HG02885 (cell line): ENCODE measurements around the gene OR6B2.
"Not testable (repeated sequence)": the region's sequence is repeated elsewhere in the genome, so short reads cannot be mapped to it uniquely, and the experiment has no call there.

Experiments used
- ATAC-seq: cut with Tn5 transposase; IDR thresholded peaks from one replicate; pipeline ENCODE4 v1.9.1; 2021; ENCODE audit warnings: mild to moderate bottlenecking; ENCODE audit not compliant: unreplicated experiment, poor library complexity

The OR6B2 gene

DNA sequence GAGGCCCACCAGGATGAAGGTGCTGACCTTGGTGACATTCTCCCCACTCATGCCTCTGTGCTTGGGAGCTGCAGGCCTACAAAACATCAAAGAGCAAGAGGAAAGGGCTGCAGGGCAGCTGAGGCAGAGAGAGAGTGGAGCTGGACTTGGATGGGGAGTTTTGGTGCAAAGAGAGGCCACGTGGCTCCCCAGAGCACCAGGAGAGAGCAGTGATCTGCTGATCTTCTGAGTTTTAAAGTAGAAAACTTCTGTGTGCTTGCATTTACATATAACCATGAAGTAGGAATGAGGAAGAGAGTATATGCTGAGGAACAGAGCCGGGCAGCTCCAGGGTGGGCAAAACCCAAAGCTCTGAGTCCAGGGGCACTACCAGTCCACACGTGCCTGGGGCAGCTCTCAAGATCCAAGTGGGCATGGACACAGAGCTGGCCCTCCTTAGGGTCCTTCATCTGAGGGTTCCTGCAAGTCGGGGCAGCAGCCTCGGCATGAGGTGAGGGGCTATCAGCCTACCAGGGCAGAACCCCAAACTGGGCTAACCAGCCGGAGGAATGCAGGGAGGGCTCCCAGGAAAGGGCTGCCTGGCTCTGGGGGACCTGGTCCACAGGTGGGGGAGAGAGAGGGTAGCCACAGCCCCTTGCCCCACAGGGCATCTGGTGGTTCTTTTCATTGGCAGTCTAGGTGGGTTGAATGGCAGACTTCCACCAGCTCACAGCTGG lies at the start of gene OR6B2:
OR6B2 (minus strand) TSS at position 51 of the 716 bp plus-strand sequence; CDS start at position 51, 0 bp downstream.
- no peak for ATAC-seq

DNA sequence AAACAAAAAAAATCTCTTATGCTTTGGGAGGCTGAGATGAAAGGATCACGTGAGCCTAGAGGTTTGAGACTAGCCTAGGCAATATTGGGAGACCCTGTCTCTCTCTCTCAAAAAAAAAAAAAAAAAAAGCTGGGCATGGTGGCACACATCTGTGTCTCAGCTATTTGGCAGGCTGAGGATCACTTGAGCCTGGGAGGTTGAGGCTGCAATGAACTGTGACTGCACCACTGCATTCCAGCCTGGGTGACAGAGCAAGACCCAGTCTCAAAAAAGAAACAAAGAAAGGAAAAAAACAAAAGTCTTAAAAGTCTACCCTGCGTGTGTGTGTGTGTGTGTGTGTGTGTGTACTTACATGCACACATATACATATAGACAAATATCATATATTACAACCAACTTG lies 48.4 kb upstream of the OR6B2 start:
- ATAC-seq: no peak

DNA sequence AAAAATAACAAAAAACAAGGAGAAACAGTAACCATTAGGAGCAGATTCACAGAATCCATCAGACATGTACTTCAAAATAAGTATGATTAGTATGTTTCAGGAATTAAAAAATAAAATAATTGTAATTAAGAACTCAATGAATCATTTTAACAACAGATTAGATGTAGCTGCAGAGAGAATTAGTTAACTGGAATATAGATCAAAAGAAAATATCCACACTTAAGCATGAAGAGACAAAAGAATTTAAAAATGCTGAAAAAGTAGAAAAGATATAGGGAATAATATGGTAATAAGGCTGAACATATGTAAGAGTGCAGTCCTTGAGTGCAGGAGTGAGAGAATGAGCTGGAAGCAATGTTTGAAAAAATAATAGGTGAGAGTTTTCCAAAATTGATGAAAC lies 47.2 kb upstream of the OR6B2 start:
- no peak for ATAC-seq

DNA sequence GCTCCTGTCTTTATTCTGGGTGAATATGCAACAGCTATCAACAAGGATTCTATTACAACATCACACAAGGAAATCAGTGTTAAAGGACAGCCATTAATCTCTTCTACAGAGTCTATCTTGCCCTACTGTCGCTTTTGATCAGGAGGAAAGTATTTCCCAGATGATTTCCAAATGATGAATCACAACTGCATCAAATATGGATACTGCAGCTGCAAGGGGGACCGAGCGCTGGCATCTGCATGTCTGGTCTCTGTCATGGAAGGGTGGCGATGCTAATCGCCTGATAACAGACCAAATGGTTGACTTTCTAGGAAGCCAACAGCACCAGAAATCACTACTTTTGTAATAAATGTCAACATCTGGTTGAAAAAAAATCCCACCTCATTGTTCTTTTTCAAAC lies 44.3 kb upstream of the OR6B2 start:
- no peak for ATAC-seq

DNA sequence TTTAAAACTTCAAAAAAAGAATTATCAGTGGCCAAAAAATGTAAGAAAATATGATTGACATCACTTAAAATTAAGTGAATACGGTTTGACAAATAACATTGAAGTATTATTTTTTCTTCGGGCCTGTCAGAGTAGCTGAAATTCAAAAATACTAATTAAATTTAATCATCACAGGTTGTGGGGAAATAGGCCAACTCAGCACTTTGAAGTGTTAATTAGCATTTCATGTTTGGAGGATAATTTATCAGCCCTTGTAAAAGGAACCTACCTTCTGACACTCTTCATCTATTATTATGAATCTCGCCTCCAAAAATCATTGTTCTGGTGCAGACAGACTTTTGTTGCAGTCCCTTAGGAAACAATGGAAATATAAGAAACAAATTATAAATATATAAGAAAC lies 40.7 kb upstream of the OR6B2 start:
- ATAC-seq: no peak

DNA sequence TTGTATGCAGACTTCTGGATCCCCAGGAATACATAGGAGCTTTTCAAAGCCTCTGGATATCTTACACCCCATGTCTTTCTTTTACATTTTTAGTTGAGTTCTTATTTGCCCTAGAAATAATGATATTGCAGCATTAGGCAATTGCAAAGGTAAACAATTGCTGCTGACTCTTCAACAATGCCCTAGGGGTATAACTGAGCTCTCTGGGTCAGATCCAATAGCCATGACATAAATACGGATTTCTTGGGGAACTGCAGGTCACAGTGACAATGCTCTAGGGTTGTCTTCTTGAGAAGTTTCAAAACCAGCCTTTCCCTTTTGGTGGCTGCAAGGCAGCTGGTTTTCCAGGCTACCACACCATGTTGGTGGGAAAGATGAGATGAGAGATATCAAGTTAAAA lies 39.6 kb upstream of the OR6B2 start:
- ATAC-seq: no peak

DNA sequence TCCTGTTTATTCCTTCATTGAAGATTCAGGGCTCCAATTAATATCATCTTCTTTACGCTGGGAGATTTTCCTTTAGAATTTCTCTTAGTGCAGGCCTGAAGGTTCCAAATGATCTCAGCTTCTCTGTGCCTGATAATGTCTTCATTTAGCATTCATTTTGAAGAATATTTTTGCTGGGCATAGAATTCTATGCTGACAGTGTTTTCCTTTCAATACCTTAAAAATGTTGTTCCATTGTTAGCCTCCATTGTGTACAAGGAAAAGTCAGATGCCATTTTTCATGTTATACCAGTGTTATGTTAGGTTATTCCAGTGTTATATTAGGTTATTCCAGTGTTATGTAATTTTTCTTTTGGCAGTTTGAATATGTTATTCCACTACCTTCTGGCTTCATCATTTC lies 38.0 kb upstream of the OR6B2 start:
- no peak for ATAC-seq

DNA sequence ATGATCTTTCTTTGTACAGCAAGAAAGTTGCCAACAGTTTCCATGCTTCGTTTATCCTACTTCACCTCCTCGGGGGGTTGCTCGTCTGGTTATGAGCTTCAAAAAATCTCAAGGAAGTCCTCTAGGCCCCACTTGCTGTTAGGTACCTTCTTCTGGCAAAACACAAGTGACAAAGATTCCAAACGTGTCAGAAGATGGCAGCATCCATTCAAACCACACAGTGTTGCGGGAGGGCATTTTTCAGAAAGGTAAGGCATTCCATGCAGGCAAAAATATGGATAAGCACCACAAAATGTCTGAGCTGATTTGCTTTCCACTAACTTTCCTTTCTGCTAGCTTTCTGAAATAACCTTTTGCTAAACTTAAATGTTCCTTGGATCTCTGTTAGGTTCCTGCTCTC lies 36.3 kb upstream of the OR6B2 start:
- ATAC-seq: no peak

DNA sequence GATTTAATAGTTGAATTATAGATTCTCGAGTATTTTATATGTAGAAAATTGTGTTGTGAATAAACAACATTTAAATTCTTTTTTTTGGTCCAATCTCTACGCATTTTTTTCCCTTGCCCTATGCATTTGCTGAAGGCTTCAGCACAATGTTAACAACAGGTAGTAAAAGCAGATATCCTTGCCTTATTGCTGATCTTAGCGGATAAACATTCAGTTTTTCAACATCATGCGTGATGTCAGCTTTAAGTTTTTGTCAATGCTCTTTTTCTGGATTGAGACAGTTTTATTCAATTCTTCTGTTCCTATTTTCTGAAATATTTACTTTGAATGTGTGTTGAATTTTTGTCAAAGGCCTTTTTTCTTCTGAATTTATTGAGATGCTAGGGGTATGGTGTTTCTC lies 34.7 kb upstream of the OR6B2 start:
- no peak for ATAC-seq

DNA sequence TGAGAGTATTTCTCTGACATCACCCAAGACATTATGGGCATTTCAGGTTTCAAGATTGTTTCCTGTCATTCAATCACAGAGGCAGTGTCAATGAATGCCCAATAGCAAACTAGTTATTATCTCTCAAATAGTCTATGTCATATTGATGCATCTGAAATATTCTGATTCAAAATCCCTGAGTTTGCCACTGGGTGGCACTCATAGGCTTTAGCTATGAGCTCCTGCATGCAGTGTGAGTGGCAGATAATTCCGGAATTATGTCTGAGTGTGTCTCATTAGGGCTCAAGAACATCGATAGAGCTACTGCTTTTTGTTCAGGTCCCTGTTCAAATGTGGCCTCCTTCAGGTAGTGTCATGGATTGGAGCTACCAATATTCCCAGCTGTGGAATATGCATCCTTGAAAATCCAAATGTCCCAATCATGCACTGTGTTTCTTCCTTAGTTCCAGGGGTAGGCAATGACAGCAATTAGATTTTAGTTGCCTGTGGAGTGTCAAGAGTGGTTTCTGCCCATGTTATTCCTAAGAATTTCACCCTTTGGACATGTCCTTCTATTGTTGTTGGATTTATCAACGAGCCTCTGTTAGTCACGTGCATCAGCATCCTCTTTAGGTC lies 30.9 kb upstream of the OR6B2 start:
- no peak for ATAC-seq

DNA sequence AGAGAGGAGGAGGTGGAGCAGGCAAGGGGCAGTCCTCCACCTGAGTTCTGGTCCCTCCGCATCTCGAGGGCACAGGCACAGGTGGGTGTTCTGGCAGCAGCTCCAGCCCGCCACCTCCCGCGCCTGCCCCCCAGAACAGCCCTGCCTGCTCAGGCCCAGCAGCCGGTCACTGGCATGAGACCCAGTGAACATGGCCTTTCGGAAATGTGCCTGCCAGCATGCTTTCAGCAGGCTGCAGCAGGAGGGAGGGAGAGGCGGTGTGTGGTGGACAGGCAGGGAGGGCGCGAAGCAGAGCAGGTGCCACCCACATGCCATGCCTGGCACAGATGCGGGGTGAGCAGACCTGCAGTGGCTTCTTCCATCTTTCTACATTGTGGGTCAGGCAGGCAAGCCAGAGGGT lies 26.4 kb upstream of the OR6B2 start:
- no peak for ATAC-seq

DNA sequence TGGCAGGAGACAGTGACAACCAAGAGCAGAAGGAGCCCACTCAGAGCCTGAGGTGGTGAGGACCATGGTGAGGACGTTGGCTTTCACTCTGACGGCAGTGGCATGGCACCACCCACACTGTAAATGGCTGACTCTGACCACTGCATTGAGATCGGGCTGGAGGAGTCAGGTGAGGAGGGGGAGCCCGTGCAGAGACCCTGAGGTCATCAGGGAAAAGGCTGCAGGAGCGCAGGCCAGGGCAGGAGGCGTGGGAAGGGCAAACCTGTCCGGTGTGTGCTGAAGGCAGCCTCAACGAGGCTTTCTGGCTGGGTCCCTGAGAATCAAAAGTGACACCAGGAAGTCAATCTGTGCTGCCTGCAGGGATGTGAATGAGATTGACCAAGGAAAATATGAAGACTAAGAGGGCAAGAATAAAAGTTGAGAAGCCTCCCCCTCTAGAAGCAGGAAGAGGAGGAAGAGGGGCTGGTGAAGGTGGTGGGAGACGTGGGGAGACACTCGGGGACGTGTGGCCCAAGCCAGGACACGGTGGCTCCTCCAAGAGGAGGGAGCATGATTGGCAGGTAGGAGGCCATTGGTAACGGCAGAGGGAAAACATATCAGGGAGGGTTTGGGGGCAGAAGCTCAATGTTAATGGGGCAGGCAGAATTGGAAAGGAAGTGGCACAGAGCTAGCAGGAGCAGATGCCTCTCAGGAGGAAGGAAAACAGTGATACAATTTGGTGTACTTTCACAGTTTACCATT lies 25.1 kb upstream of the OR6B2 start:
- no peak for ATAC-seq

DNA sequence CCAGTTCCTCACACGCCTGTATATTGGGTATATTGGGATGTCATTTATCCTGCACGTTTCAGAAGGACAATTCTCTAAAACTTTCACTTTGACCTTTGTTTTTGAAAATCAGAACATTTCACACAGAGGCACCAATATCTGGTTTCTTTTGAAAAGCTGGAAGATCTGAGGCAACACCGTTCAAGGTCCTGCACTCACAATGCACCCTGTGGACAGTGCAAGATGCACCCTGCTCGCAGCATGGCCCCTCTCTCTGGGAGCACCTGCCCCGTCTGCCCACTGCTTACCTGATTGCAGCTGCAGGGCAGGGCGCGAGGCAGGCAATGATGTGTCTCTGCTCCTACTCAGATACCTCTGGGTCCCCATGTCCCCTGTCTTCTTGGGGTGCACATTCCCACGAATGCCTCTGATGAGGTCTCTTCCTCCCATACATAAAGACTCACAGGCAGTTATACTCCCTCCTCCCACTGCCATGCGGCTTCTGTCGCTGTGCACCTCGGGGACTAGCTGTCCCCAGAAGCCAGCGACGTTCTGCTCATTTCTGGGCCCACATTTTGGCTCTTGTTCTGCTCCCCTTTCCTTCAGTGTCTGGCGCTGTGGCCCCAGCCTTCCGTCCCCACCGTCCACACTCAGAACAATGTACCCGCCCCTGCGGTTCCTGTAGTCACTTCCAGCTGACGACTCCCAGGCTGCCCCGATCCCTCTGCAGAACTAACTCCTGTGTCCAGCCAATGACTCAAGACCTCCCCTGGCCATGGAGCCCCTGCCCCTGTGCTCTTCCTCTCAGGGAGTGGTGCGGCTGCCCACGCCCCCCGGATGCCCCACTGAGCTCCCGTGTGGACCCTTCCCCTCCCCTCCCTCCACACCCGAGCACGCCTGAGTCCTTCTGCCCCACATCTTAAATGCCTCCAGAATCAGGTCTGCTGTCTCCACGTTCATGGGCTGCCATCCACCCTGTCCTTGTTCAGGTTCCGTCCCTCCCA lies 23.2 kb upstream of the OR6B2 start, which contains the start of gene OR6B3:
OR6B3 (minus strand) TSS at position 349 of the 983 bp plus-strand sequence.
- ATAC-seq: no peak

DNA sequence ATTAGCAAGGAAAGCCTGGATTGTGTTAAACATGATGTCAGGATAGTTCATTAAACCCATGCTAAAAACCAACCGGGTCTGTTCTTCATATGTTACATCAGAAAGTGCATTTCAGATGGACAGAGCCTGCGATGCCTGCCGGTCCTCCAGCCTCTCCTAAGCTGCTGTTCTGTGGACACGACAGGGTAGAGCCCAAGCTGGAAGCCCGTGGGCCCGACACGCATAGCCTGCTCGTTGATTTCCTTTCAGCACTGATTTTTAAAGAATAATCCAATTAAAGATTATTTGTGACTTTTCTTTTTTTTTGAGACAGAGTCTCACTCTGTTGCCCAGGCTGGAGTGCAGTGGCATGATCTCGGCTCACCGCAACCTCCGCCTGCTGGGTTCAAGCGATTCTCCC lies 22.3 kb upstream of the OR6B2 start:
- no peak for ATAC-seq

DNA sequence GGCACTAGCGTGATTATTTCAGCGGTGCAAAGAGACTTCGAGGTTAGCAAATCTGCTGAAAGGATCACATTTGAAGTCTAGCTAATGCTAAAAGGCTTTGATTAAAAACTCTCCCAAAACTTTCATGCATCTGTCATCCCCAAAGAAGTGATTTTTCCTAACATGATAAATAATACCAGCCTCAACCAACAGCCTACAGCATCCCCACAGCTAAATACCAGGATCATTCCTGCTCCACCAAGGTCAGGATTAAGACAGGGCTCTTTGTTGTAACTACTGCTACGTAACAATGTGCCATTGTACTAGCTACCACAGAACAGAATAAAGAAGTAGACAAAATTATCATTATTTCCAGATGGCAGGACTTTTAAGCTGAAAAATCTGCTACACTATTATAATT lies 21.5 kb upstream of the OR6B2 start:
- no peak for ATAC-seq

DNA sequence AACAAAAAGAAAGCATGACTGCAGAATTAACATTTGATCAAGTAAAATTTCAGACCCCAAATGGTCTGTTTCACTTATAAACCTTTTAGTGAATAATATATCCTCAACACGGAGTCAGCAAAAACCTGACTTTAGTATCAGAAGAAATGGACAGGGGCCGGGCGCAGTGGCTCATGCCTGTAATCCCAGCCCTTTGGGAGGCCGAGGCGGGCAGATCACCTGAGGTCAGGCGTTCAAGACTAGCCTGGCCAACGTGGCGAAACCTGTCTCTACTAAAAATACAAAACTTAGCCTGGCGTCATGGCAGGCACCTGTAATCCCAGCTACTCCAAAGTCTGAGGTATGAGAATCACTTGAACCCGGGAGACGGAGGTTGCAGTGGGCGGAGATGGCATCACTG lies 20.0 kb upstream of the OR6B2 start:
- no peak for ATAC-seq

DNA sequence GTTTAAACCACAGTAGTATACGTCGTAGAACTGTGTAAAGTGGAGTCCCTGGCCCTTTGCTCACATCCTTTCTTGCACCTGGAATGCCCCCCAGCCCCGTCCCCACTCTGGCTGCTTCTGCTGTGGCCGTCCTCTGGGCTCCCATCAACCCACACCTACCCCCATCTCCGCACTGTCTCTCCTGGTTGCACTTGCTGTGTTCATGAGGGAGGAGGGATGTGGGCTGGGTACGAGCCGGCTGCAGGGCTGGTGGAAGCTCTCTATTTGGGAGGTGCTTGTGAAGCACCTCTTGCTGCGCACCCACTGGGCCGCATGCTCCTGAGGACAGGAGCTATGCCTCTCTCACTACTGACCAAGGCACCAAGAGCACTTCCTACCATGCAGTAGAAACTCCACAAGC lies 18.0 kb upstream of the OR6B2 start:
- no peak for ATAC-seq

DNA sequence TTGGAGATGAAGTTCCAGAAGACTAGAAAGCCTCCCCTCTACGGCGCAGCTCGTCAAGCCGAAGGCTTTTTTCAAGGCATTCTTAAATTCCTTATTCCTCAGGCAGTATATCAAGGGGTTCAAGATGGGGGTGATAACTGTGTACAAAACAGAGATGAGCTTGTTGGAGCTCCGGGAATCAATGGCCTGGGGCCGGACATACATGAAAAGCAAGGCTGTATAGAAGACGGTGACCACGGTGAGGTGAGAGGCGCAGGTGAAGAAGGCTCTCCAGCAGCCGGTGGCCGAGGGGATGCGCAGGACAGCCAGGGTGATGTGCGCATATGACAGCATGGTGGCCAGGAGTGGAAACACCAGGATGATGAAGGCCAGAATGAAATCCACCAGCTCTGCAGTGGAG lies 14.9 kb upstream of the OR6B2 start:
- no peak for ATAC-seq

DNA sequence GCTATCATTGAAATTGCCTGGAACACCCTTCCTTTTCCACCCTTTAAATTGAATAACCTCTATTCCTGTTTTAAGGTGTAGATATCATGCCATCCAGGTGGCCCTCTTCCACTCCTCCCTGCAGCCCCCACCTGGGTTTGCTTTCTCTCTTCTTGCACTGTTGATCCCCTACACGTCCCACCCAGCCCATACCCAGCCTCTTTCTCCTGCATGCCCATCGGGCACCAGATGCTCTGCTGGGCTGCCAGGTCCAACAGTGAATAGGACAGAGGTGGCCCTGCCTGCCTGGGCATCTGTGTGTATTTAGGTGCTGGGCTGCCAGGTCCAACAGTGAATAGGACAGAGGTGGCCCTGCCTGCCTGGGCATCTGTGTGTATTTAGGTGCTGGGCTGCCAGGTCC lies 13.9 kb upstream of the OR6B2 start:
- not testable (repeated sequence) for ATAC-seq

DNA sequence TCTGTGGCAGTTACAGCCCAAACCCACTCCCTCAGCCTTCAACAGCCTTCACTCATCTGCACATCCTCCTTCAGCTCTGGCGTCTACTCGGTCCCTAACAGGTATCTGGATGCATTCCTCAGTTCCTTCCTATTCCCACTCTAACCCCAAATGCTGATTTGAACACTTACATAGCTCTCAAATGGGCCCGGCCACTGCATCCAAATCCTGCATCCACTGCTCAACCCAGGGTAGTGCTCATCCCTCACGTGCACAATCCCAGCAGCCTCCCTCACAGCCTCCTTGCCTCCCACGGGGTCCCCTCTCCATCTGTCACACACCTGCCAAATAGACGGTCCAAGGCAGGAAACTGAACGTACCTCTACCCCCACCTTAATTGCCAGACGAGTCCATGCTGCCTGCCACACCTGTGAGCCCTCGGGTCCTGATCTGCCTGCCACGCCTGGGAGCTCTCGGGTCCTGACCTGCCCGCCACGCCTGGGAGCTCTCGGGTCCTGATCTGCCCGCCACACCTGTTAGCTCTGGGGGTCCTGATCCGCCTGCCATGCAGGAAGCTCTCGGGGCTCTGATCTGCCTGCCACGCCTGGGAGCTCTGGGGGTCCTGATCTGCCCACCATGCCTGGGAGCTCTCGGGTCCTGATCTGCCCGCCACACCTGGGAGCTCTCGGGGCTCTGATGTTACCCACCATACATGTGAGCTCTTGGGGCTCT lies 13.2 kb upstream of the OR6B2 start:
- no peak for ATAC-seq
